GM18861 (cell line): ENCODE data around the gene PMS1.
"Not testable (repeated sequence)": the region's sequence is repeated elsewhere in the genome, so short reads cannot be mapped to it uniquely, and the experiment has no call there.

Experiments used
- ATAC-seq: cut with Tn5 transposase; IDR thresholded peaks from one replicate; pipeline ENCODE4 v1.9.1; 2021; ENCODE audit not compliant: unreplicated experiment

Gene PMS1

DNA sequence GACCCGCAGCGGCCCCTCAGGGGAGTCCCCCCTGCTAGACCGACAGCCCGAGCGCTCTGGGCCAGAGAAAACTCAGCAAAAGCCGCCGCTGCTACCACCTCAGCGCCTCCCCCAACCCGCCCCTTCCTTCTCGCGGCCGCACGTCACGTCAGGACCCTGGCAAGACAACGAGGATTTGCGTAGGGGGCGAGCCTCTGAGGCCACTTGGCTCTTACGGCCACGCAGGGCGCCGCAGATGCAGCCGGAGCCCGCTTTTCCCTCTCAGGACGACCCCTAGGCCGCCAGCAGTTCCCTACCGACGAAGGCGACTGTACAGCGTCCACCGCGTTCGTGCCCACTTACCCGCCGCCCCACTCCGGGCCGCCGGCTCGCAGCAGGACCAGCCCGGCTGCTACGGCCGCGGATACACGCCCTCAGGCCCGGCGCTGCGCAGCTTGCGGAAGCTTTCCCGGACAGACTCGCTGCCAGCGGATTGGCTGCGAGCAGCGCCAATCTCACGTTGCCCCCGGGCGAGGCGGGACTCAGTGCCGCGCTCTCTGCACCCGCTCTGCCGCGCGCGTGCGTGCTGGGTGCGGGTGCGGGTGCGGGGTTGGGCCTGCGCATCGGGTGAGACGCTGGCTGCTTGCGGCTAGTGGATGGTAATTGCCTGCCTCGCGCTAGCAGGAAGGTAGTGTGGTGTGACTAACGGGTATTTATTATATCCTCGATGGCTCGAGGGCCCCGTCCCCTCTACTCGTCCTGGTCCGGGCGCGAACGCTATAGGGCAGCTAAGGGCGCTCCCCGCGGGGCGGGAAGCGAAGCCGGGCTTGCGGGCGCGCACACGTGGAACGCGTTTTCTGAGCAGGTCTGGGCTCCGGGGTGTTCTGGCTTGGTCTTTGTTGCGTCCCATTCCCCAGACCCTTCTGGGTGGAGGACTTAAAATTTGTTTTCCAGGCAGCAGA is at the start of gene PMS1, which contains the start of gene ORMDL1:
PMS1 (plus strand) TSS at position 524 of the 941 bp plus-strand sequence. CDS start 7,360 bp downstream, outside the sequence.
ORMDL1 (minus strand) TSS at position 413 of the 941 bp plus-strand sequence. CDS start 1,744 bp downstream, outside the sequence.
- ATAC-seq = peak; percentile 92

DNA sequence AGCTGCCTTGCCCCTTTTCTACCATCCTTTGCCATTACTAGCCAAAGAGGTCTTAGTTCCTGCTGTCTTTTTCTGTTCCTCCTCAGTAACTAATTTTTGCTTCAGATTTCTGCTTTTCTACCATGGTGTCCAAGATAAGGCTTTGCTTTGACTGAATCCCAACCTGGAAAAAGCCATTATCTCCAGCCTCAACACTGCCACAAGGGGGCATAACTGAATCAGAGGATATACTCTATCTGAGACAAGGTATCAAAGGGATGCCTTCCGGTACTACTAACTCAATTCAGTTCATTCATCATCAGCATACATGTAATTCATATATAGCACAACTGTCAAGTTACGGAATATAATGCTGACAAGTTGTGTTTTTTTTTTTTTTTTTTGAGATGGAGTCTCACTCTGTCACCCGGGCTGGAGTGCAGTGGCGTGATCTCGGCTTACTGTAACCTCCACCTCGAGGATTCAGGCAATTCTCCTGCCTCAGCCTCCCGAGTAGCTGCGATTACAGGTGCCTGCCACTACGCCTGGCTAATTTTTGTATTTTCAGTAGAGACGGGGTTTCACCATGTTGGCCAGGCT is 33.1 kb upstream of the PMS1 start:
- peak; percentile 49 for ATAC-seq

DNA sequence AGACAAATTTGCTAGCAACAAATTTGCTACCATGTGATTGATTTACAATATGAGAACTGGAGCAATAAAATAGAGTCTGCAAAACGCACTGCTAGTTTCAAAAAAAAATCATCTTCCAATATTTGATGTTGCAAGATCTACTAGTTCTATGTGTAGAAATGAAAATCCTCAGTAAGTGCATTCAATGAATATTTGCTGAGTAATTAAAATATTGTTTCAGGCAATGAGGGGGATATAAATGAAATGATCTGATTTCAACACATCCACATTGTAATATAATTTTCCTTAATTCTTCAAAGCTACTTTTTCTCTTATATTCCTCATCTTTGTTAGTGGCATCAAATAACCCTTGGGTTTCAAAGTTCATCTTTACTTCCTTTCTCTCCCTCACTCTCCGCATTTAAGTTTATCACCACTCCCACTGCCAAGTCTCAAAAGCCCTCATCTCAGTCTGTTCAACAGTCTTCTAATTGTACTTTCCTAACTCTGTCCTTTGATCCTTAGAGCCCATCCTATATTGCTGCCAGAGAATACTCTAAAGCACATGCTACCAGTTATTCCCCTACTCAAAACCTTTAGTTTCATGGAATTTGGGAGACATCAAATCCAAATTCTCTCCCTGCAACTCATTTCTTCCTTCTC is 27.8 kb upstream of the PMS1 start:
- ATAC-seq = no peak

DNA sequence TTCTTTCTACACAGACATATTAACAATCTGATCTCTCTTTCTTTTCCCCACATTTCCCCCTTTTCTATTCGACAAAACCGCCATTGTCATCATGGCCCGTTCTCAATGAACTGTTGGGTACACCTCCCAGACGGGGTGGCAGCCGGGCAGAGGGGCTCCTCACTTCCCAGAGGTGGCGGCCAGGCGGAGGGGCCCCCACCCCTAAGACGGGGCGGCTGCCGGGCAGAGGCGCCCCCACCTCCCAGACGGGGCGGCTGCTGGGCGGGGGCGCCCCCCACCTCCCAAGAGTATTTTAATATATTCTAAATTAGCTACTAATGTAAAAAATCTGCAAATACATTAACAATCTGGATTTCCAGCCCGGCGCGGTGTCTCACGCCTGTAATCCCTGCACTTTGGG is 24.1 kb upstream of the PMS1 start:
- ATAC-seq = not testable (repeated sequence)

DNA sequence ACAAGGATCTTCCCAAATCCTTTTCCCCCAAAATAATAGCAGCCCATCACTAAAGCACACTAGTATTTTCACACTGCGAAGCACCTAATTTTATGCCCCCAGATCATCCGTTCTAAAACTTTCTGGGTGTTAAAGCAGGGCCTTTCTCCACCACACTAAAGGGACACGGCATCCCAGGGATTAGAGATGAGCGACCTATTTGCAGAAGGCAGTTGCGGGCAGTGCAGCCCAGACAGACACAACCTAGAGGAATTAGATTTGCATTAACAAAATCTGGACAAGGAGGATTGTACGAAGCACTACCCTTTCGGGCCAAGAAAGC is 22.1 kb upstream of the PMS1 start:
- no peak for ATAC-seq

DNA sequence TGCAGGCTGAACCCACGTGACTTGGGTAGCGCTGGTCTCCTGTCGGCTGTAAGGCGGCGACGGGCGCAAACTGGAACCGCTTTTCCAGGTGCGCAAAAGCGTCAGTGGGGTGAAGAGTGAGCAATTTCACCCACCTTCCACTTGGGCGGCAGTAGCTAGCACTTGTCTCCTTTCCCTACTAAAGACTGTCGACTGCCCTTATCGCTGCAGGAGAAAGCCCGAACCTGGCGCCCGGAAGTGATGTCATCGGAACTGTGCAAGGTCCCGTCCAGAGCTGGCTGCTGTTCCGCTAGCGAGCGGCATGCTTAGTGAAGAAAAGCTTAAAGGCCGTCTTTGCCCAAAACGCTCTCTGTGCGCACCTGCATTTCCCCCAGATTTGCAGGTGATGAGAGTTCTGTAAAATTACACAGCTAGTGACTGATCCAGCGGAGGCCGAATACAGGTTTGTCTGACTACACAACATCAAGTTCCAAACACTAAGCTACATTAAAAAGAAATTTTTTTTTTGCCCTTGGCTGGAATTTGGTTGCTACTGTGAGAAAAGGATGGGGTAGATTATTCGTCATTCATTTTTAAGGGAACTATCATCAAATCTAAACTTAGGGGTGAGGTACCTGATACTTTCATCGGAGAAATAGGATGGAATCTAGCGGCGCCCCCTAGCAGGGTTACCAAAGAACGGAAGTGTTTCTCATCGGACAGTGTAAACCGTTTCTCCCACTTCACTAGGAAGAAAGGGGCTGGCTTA is 21.5 kb upstream of the PMS1 start, which contains the start of gene OSGEPL1:
OSGEPL1 (minus strand) TSS at position 242 of the 748 bp plus-strand sequence. CDS start 1,152 bp downstream, outside the sequence.
- peak; percentile 86 for ATAC-seq

DNA sequence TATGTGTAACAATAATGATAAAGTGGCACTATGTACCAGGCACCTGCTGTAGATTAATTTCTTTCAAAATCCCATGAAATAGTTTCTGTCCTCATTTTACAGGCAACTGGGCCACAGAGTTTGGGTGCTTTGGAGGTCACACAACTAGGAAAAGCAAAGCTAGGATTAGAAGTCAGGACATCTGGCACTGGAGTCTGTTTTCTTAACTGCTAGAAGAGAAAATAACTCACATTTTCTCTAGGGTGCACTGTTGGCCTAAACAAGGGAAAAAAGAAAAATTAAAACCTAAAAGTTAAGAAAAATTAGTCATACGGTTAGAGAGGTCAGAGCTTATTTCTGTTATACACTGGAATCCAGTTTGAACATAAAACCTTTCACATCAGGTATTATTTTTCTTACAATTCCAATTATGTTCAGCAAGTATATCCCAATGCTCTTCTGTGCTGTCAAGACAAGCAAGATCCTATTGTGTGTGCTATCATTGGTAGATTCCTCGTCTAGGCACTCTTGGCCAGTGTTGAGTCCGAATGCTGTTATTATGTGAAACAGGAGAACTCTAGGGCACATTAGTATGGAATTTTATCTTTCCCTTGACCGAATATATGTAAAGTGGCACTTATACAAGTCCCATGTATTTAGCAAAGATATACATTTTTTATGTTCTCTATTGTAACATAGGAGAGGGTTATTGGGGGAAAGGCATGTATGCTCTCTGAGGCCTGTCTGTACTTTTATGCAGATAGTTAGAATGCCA is 20.2 kb upstream of the PMS1 start:
- no peak for ATAC-seq

DNA sequence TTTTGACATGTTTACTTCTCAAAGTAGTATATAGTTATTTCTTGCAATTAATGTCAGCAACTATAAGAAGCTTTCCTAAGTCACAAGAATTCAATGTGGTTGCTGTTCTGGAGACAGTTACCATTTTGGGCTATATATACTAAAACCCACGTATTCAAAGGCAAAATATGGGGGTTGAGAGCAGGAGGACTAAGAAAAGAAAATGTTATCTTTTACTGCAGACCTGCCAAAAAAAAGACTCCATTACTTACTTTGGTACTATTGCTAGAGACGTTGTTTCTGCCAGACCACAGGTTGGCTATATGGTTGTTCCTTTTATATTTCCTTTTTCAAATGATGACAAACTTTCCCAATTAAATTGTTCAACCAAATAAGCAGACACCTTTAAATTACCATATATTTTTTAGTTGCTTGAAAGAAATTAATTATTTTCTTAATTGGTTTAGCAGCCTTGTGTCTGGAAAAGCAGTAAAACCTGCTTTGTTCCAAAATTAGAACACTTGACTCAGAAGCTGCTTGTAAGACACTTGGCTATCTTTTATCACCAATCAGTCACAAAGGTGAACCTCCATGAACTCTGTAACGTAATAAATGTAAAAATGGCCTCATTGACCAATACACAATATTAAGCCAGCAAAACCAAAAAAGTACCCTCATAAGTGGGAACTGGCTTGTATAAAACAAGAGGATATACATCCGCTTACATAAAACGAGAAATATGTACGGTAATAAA is 13.5 kb upstream of the PMS1 start:
- ATAC-seq = no peak

DNA sequence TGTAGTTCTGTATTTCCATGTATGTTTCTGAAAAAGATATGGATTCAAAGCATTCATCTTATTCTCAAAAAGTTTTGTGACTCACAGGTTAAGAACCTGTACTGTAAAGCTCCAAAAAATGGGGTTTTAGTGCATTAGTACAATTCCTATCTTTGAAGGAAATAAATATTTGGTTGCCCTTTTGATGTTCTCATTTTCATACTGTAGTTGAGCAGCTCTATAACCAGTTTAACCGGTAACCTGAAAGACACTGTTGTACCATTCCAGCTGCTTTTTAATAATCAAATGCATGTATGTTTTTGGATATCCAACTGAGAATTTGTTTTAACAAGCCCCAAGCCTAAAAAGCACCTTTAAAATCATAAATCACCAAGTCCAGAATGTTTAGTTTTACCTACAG is 12.0 kb upstream of the PMS1 start:
- no peak for ATAC-seq

DNA sequence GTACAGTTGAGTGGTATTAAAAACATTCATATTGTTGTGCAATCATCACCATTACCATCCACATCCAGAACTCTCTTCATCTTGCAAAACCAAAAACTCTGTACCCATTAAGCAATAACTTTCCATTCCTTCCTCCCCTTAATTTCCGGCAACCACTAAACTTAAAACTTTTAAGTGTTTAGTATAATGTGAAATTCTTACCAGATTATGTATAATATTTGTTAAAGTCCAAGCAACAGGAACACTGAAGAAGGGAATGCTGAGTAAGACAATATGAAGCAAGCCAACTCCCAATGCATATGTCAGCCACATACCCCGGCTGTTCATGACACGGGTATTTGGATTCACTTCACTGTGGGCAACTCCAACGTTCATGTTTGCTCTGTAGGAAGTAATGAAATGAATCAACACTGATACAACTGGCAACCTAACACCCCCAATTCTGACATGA is 2.0 kb upstream of the PMS1 start:
- ATAC-seq = no peak

DNA sequence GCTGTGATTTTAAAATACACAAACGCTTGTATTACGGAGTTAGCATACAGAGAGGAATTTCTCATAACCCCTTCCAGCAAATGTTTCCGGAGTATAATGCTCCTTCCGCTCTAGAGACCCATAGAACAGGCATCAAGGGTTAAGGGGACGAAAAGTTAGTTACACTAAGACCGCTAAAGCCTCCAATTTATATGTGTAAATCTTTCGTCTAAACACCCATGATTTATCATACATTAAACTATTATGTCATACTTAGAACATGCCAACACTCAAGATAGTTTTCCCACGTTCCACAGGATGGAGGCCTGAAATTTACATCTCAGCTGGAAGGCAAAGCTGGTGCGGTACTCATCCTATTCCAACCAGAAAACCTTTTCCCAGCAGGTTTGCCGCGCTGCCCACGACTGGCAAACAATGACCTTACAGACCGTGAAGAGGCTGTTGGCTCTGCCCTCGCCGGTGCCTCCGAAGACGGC is 761 bp upstream of the PMS1 start:
- ATAC-seq = peak; percentile 21

DNA sequence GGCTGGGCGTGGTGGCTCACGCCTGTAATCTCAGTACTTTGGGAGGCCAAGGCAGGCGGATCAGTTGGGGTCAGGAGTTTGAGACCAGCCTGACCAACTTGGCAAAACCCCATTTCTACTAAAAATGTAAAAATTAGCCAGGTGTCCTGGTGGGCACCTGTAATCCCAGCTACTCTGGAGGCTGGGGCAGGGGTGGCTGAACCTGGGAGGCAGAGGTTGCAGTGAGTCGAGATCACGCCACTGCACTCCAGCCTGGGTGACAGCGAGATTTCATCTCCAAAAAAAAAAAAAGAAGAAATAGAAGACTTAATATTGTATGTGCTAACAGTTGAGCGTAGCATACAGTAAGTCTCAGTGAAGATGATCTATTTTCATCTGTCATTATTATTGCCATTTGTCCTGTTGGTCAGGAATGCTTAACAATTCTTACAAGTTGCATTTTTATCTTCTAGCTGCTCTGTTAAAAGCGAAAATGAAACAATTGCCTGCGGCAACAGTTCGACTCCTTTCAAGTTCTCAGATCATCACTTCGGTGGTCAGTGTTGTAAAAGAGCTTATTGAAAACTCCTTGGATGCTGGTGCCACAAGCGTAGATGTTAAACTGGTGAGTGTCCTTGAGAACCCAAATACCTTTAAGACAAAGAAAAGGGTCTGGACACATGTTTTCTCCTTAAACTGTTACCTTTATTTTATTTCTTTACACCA is 7.2 kb downstream of the PMS1 start:
- ATAC-seq = no peak

DNA sequence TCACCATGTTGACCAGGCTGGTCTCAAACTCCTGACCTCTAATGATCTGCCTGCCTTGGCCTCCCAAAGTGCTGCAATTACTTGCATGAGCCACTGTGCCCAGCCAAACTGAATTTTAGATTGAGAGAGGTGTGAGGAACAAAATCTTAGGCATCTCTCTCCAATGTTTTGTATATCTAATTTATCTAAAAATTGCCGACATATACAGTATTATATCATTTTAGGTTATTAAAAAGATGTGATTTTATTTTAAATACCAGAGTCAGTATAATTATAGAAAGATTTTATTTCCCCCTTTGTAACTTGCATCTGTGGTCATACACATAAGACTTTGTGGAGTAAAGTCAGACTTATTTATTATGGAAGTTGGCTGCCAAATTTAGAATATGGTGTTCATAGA is 10.1 kb downstream of the PMS1 start:
- ATAC-seq = no peak

DNA sequence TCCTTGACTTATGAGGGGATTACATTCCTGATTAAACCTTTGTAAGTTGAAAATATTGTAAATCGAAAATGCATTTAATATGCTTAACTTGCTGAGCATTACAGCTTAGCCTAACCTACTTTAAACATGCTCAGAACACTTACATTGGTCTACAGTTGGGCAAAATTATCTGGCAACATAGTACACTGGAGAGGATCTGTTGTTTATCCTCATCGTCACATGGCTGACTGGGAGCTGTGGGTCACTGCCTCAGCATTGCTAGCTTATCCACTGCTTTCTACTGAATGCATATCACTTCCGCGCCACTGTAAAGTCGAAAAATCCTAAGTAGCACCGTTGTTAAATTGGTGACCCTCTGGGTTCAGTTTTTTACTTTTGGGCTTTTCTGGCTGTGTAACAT is 13.7 kb downstream of the PMS1 start:
- ATAC-seq = no peak

DNA sequence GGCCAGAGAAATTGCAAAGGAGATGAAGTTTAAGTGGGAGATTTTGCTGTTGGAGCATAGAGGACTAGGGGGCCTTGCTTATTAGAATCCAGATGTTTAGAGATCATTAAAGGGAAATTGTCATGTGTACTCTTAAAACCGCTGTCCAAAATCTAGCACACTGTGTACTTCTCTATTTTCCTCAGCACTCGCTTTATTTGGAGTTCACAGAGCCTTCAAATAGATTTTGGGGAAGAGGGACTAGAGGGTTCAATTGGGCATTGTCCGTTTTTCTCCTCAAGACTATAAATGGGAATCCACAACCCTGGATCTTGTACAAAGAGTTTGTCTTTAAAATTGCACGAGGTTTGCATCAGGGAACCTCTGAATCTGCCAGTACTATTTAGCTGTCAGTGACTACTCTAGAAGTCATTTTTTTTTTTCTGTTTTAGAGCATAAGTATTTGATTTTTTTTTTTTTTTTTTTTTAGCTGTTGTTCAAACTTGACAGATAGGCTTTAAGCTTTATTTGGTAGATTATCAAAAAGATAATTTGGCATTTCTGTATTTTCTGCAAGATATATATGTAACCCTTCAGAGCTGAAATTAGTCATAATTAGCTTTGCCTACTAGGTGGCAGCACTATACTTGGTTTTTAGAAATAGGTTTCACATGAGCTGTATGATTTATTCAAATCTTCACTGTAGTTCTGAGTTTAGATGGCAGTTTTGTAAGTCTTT is 14.2 kb downstream of the PMS1 start:
- ATAC-seq = peak; percentile 73

DNA sequence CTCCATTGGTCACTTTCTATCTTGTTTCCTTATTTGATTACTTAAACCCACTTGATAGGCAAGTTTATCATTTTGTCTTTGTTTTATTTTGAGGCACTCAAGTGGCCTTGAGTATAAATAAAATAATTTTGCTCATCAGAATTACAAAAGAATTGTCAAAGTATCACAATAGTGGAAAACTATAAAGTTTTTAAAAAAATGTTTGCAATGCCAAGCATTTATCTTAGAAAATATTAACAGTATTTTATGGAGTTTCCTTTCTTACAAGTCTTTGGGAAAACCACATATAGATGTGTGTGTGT is 14.7 kb downstream of the PMS1 start:
- ATAC-seq = no peak

DNA sequence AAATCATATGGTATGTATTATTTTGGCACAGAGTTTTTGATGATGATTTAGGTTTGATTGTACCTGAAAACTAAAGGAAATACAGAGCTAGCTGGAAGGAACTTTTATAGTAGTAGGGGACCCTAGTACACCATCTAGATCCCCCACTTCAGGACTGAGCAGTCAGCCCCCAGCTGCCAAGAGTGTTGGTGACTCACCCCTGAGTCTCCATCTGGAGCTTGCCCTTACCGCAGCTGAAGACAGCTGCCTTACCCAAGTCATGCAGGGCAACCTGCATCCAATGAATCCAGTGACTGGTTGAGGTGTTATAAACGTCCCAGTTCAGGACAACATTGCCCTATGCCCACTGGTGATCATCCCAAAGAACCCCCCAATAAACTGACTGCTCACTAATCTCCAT is 15.3 kb downstream of the PMS1 start:
- ATAC-seq = no peak

DNA sequence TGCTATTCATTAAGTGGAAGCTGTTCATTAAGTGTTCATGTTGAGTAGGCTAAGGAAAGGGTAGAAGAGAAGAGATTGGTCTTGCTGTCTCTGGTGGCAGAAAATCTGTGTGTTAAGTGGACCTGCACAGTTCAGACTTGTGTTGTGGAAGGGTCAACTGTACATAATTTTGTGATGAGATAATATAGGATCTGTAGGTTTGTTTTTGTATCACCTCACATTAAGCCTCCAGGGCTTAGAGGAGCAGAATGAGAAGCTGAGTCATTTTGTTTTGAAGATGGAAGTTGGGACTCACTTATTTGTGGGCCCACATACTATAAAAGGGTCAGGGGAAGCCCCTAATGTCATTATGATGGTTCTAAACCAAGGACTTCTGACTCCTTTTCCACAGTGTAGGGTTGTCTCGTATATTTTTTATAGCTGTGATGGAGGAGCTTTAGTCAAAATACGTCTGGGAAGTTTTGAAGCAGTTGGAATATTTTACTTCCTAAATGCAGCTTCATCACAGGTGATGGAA is 18.2 kb downstream of the PMS1 start:
- no peak for ATAC-seq
